HG03520 (cell line): ENCODE results near the gene BCL11A.

Experiments used
- ATAC-seq: cut with Tn5 transposase; IDR thresholded peaks from one replicate; pipeline ENCODE4 v1.9.1; 2021; ENCODE audit warnings: mild to moderate bottlenecking, moderate library complexity; ENCODE audit not compliant: unreplicated experiment

Gene BCL11A

GRCh38 chr2:60413069-60413813 lies 140.2 kb downstream of the BCL11A start:
- ATAC-seq = peak; percentile 29

DNA sequence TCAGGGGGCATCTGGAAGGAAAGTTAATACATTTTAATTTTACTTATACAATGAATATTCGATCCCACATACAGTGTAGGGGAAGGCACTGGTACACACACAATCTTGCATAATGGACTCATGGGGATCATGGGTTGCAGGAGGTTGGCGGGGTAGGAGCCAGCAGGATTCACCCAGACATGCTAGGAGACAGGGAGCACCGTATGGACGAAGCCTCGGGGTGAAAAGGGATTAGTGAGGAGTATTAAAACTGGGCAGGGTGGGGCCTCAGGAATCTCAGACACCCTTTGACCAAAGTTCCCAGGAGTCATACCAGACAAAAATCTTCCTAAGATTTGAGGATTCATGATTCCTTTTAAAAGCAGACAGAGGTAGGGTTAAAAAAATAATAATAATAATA lies 140.8 kb downstream of the BCL11A start:
- no peak for ATAC-seq

- ATAC-seq = no peak
Observed at GRCh38 chr2:60412027-60412426, 141.4 kb downstream of the BCL11A start.

GRCh38 chr2:60411295-60411694 lies 142.2 kb downstream of the BCL11A start:
- ATAC-seq = no peak

GRCh38 chr2:60410456-60411146 lies 142.9 kb downstream of the BCL11A start:
- no peak for ATAC-seq

GRCh38 chr2:60409531-60409871 lies 144.0 kb downstream of the BCL11A start:
- no peak for ATAC-seq

DNA sequence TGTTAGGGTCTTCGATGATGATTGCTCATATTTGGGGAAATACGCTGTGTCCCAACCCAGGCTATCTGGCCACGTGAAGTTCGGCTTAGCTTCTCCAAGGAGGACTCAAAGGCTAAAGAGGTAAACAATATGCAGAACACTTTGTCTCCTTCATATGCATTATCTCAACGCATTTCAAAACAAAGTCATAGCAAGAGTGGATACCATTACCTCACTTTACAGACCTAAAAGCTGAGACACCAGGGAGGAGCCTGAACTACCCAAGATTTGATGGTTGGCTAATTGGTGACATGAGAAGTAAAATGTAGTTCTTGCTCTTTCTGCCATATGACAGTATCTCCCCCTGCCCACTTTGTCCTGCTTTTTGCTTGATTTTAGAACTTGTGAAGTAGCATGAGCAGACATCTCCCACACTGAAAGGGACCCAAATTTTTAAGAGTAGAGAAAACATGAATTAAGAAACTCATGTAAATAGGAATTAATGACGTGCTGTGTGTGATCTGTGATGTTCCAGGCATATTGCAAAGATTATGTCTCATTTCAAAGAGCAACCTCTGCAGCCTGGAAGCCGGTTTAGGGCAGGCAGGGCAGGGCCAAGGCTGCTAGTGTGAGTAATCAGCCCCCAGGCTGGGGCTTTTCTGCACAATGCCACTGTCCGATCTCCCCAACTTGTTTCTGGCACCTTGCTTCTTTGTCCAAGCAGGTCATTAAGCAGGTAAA lies 144.5 kb downstream of the BCL11A start:
- no peak for ATAC-seq

DNA sequence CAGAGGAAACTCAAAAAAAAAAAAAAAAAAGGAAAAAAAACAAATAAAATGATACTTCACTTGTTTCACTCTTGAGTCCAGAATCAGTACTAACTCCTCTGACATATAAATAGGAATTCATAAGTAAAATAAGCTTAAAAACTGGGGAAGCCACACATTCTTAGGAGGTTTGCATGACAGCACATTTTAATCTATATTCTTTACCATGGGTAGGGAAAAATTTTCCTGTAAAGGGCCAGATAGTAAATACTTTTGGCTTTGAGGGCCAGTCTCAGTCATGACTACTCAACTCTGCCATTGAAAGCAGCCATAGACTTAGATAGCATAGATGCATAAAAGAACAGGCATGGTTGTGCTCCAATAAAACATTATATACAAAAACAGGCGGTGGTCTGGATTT lies 145.2 kb downstream of the BCL11A start:
- ATAC-seq = no peak

DNA sequence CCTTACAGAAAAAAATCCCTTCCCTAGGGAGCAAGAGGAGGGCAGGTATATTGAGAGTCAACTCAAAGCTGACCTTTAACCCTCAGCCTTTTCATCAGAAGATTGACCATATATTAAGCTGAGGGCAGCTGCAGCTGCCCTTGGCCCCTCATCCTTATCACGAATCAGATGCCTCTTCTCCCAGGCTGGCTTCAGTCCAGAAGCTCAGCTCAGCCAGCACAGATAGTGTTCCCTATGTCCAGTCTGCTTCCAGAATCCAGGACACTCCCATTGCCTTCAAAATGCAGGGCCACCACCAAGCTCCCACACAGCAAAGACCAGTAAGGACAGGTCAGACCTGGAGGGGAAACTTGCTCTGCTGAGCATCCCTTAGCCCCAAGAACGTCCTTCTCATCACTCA lies 146.1 kb downstream of the BCL11A start:
- ATAC-seq = no peak

DNA sequence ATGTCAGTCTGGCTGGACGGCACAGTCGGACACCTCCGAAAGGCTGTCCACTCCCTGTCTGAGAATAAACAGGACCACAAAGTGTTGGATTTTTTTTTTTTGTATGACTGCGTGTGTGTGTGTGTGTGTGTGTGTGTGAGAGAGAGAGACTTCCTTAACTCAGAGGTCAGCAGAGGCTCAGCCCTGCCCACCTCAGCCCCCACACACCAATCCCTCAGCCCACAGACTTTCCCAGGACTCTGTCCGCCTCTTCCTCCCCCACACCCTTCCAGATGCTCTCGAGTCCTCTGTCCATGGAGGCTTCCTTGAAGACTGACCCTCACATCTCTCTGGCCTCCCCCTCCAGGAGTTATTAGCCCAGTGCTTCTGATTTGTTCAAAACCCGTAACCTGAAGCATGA lies 147.3 kb downstream of the BCL11A start:
- no peak for ATAC-seq

- no peak for ATAC-seq
Observed at GRCh38 chr2:60405271-60405919, 148.1 kb downstream of the BCL11A start.
